Thymus (tissue), 11 donors: Measurements from ENCODE around the gene TMEM147. TPM values are rescaled to one million over a fixed set of nuclear protein-coding genes. Genes with fewer than 3 reads are reported as not detected.

ENCODE experiments used
- DNase-seq, 9 donors: peaks; one replicate each; pipeline ENCODE4 v3.0.0-alpha.2; 2013; ENCODE audit warnings: low spot score in 9 of 9, low read depth in 6 of 9, missing footprints in 1 of 9
- H3K27ac ChIP-seq, 2 donors: one replicate each; pipeline ENCODE4 v1.5.1; 2013; ENCODE audit warnings: control low read depth in 1 of 2, low read depth in 1 of 2, low read length in 1 of 2, mild to moderate bottlenecking in 1 of 2, moderate library complexity in 1 of 2
- H3K27me3 ChIP-seq, 2 donors: one replicate each; pipeline ENCODE4 v1.5.1; 2013; ENCODE audit warnings: low read length in 1 of 2; ENCODE audit not compliant: control insufficient read depth in 2 of 2, insufficient read depth in 1 of 2
- H3K36me3 ChIP-seq, 2 donors: one replicate each; pipeline ENCODE4 v1.5.1; 2013; ENCODE audit warnings: low read length in 1 of 2, mild to moderate bottlenecking in 1 of 2, moderate library complexity in 1 of 2; ENCODE audit not compliant: control insufficient read depth in 2 of 2, insufficient read depth in 2 of 2
- H3K4me1 ChIP-seq, 2 donors: one replicate each; pipeline ENCODE4 v1.5.1; 2013; ENCODE audit warnings: low read length in 2 of 2; ENCODE audit not compliant: control insufficient read depth in 2 of 2, insufficient read depth in 2 of 2
- H3K4me3 ChIP-seq, 2 donors: one replicate each; pipeline ENCODE4 v1.5.1; 2013; ENCODE audit warnings: low read length in 2 of 2, control low read depth in 1 of 2, mild to moderate bottlenecking in 1 of 2
- H3K9me3 ChIP-seq, 2 donors: one replicate each; pipeline ENCODE4 v1.5.1; 2013; ENCODE audit warnings: low read length in 1 of 2, mild to moderate bottlenecking in 1 of 2; ENCODE audit not compliant: control insufficient read depth in 2 of 2, insufficient read depth in 1 of 2
- WGBS: extraction: QIAGEN DNeasy Blood & Tissue Kit; methylation state at CpG from one replicate; pipeline ENCODE4 v1.1.7; 2013; 5-methylcytosine and 5-hydroxymethylcytosine counted together
- polyA plus RNA-seq: library from polyadenylated mRNA; stranded (reverse); fragments of 200-250 nt; gene quantifications from one replicate; pipeline ENCODE4 v1.2.3, GENCODE V29; 2013
- total RNA-seq: library from RNA; stranded (reverse); fragments of 120-200 nt; gene quantifications from one replicate; pipeline ENCODE4 v1.2.4, GENCODE V29; 2013
- donor health status: healthy.

Gene TMEM147
- total and polyA plus RNA-seq, 2 donors: 45.0 to 61.1 TPM

GRCh38 chr19:35528218-35529038 lies 17.0 kb upstream of the TMEM147 start, which contains the start of gene SBSN:
SBSN (minus strand) TSS chr19:35528311; CDS start chr19:35528281, 30 bp downstream.
- no peaks in the 10 kb centered on the region for H3K36me3 ChIP-seq
- no peak for DNase-seq
- H3K27ac ChIP-seq: no peak within 1 kb of the TSS
- H3K27me3 ChIP-seq: peaks cover 0 to 55% of the 10 kb centered on the region in 2 donors
- 92% methylated on average over 11 of the region's 11 CpGs for WGBS
- H3K4me3 ChIP-seq: no peak within 1 kb of the TSS
- H3K4me1 ChIP-seq: peaks cover 0 to 1% of the 10 kb centered on the region in 2 donors
- H3K9me3 ChIP-seq: no peaks in the 10 kb centered on the region

GRCh38 chr19:35529241-35530218 lies 15.9 kb upstream of the TMEM147 start:
- Histone ChIP-seq H3K27me3 (peaks cover 0 to 58% of the 10 kb centered on the region in 2 donors), H3K36me3 (no peaks in the 10 kb centered on the region), H3K27ac (no peak overlapping the region), H3K9me3 (no peaks in the 10 kb centered on the region), H3K4me3 (no peak overlapping the region), H3K4me1 (peaks cover 6 to 9% of the 10 kb centered on the region in 2 donors)
- 39% methylated on average over 19 of the region's 19 CpGs for WGBS
- no peak for DNase-seq

- peaks cover 0 to 54% of the 10 kb centered on the region in 2 donors for H3K27me3 ChIP-seq
- no peak overlapping the region for H3K27ac ChIP-seq
- peaks cover 6 to 9% of the 10 kb centered on the region in 2 donors for H3K4me1 ChIP-seq
- no peaks in the 10 kb centered on the region for H3K9me3 ChIP-seq
- WGBS: 77% methylated on average over 6 of the region's 6 CpGs
- no peaks in the 10 kb centered on the region for H3K36me3 ChIP-seq
- no peak for DNase-seq
- H3K4me3 ChIP-seq: no peak overlapping the region
Observed at GRCh38 chr19:35531291-35531690, 14.1 kb upstream of the TMEM147 start.

GRCh38 chr19:35533201-35533821 lies 12.1 kb upstream of the TMEM147 start, which contains the start of gene GAPDHS:
GAPDHS (plus strand) TSS chr19:35533456; CDS start chr19:35533528, 72 bp downstream.
- Histone ChIP-seq H3K27ac (no peak within 1 kb of the TSS), H3K4me1 (peaks cover 6 to 9% of the 10 kb centered on the region in 2 donors), H3K4me3 (peak within 1 kb of the TSS; percentile 13 to 24), H3K9me3 (no peaks in the 10 kb centered on the region), H3K36me3 (no peaks in the 10 kb centered on the region), H3K27me3 (peaks cover 0 to 54% of the 10 kb centered on the region in 2 donors)
- no peak for DNase-seq
- WGBS: 53% methylated on average over 39 of the region's 39 CpGs

GRCh38 chr19:35533822-35534392 lies 11.5 kb upstream of the TMEM147 start:
- no peak overlapping the region for H3K27ac ChIP-seq
- DNase-seq: peak in 4 of 9 donors; percentile 21 to 64 (median 36)
- H3K36me3 ChIP-seq: no peaks in the 10 kb centered on the region
- 2% methylated on average over 30 of the region's 30 CpGs for WGBS
- H3K4me1 ChIP-seq: peaks cover 6 to 9% of the 10 kb centered on the region in 2 donors
- peaks cover 0 to 50% of the 10 kb centered on the region in 2 donors for H3K27me3 ChIP-seq
- H3K4me3 ChIP-seq: peak overlapping the region; percentile 13 to 24
- no peaks in the 10 kb centered on the region for H3K9me3 ChIP-seq

- H3K4me1 ChIP-seq: peaks cover 6 to 12% of the 10 kb centered on the region in 2 donors
- peaks cover 0 to 39% of the 10 kb centered on the region in 2 donors for H3K27me3 ChIP-seq
- 92% methylated on average over 10 of the region's 10 CpGs for WGBS
- H3K27ac ChIP-seq: no peak overlapping the region
- DNase-seq: no peak
- H3K36me3 ChIP-seq: no peaks in the 10 kb centered on the region
- no peaks in the 10 kb centered on the region for H3K9me3 ChIP-seq
- H3K4me3 ChIP-seq: no peak overlapping the region
Observed at GRCh38 chr19:35534803-35535480, 10.5 kb upstream of the TMEM147 start.

- Histone ChIP-seq H3K27ac (no peak overlapping the region), H3K4me3 (no peak overlapping the region), H3K4me1 (peaks cover 0 to 4% of the 10 kb centered on the region in 2 donors), H3K36me3 (no peaks in the 10 kb centered on the region), H3K27me3 (peaks cover 0 to 8% of the 10 kb centered on the region in 2 donors), H3K9me3 (no peaks in the 10 kb centered on the region)
- 93% methylated on average over 6 of the region's 6 CpGs for WGBS
- no peak for DNase-seq
Observed at GRCh38 chr19:35539314-35539713, 6.1 kb upstream of the TMEM147 start.

- DNase-seq: no peak
Observed at GRCh38 chr19:35539850-35540249, 5.6 kb upstream of the TMEM147 start.

More at GRCh38 chr19:35539850-35540249, 5.6 kb upstream of the TMEM147 start:
- Histone ChIP-seq H3K27ac (no peak overlapping the region), H3K4me3 (no peak overlapping the region), H3K9me3 (no peaks in the 10 kb centered on the region), H3K27me3 (peaks cover 0 to 3% of the 10 kb centered on the region in 2 donors), H3K36me3 (no peaks in the 10 kb centered on the region), H3K4me1 (peaks cover 0 to 8% of the 10 kb centered on the region in 2 donors)
- 97% methylated on average over 12 of the region's 12 CpGs for WGBS
